Chondrocyte (in vitro differentiated cells): ENCODE measurements around the gene HYCC2. TPM values are rescaled to one million over a fixed set of nuclear protein-coding genes. Genes with fewer than 3 reads are reported as not detected.
"Not testable (repeated sequence)": the region's sequence is repeated elsewhere in the genome, so short reads cannot be mapped to it uniquely, and the experiment has no call there.

Source experiments
- DNase-seq: peaks from one replicate; pipeline ENCODE4 v3.0.0; 2021; ENCODE audit warnings: mixed read lengths, low spot score
- H3K27ac Mint-ChIP-seq: one replicate; pipeline ENCODE4 v1.8.0; 2021; ENCODE audit warnings: mild to moderate bottlenecking, moderate library complexity, mixed read lengths; ENCODE audit not compliant: unreplicated experiment
- H3K27me3 Mint-ChIP-seq: 2 replicates; pipeline ENCODE4 v1.8.0; 2021; ENCODE audit warnings: low read depth, mixed read lengths
- H3K36me3 Mint-ChIP-seq: 2 replicates; pipeline ENCODE4 v1.8.0; 2021; ENCODE audit warnings: low read depth, mixed read lengths
- H3K4me1 Mint-ChIP-seq: 2 replicates; pipeline ENCODE4 v1.8.0; 2021; ENCODE audit warnings: low read depth, mild to moderate bottlenecking, mixed read lengths
- H3K4me3 Mint-ChIP-seq: one replicate; pipeline ENCODE4 v1.8.0; 2021; ENCODE audit warnings: mild to moderate bottlenecking, moderate library complexity, mixed read lengths; ENCODE audit not compliant: unreplicated experiment
- H3K9me3 Mint-ChIP-seq: 2 replicates; pipeline ENCODE4 v1.8.0; 2021; ENCODE audit warnings: low read depth, mixed read lengths
- CTCF ChIP-seq: fragments of 200-600 bp; sonication (generic); IDR thresholded peaks from 2 replicates; pipeline ENCODE4 v1.5.0; 2021; ENCODE audit warnings: antibody characterized with exemption, mild to moderate bottlenecking, moderate library complexity
- total RNA-seq: library from RNA; stranded (reverse); gene quantifications from 3 replicates; pipeline ENCODE4 v1.2.1, GENCODE V29; 2021

HYCC2 gene
- total RNA-seq, 1 donor from 2014 or later, result 12.0 TPM

GRCh38 chr2:201072201-201072530 lies 695 bp upstream of the HYCC2 start:
- Mint-ChIP-seq H3K27me3 (no peaks in the 10 kb centered on the region), H3K36me3 (no peaks in the 10 kb centered on the region), H3K27ac (peak overlapping the region; percentile 97), H3K4me3 (peak overlapping the region; percentile 89), H3K9me3 (no peaks in the 10 kb centered on the region), H3K4me1 (peaks cover 50% of the 10 kb centered on the region)
- DNase-seq, result no peak
- TF ChIP-seq CTCF, result no peak

- peaks cover 50% of the 10 kb centered on the region for H3K4me1 Mint-ChIP-seq
- DNase-seq, result no peak
- H3K27ac Mint-ChIP-seq, result peak overlapping the region; percentile 97
- peak overlapping the region; percentile 89 for H3K4me3 Mint-ChIP-seq
- TF ChIP-seq CTCF, result no peak
- H3K27me3 Mint-ChIP-seq, result no peaks in the 10 kb centered on the region
- H3K36me3 Mint-ChIP-seq, result no peaks in the 10 kb centered on the region
- H3K9me3 Mint-ChIP-seq, result no peaks in the 10 kb centered on the region
Observed at GRCh38 chr2:201070948-201071478, 458 bp downstream of the HYCC2 start.

- DNase-seq, result no peak
- no peaks in the 10 kb centered on the region for H3K9me3 Mint-ChIP-seq
- H3K27ac Mint-ChIP-seq, result no peak overlapping the region
- H3K4me1 Mint-ChIP-seq, result peaks cover 31% of the 10 kb centered on the region
- TF ChIP-seq CTCF, result no peak
- H3K4me3 Mint-ChIP-seq, result no peak overlapping the region
- no peaks in the 10 kb centered on the region for H3K27me3 Mint-ChIP-seq
- H3K36me3 Mint-ChIP-seq, result no peaks in the 10 kb centered on the region
Observed at GRCh38 chr2:201064797-201065329, 6.6 kb downstream of the HYCC2 start.

- H3K4me1 Mint-ChIP-seq, result peaks cover 23% of the 10 kb centered on the region
- not testable (repeated sequence) for H3K36me3 Mint-ChIP-seq, H3K4me3 Mint-ChIP-seq, H3K27me3 Mint-ChIP-seq, H3K27ac Mint-ChIP-seq, DNase-seq, H3K9me3 Mint-ChIP-seq
Observed at GRCh38 chr2:201063516-201063915, 8.0 kb downstream of the HYCC2 start.

- H3K4me1 Mint-ChIP-seq, result peaks cover 21% of the 10 kb centered on the region
- H3K36me3 Mint-ChIP-seq, result no peaks in the 10 kb centered on the region
- H3K9me3 Mint-ChIP-seq, result no peaks in the 10 kb centered on the region
- no peak for DNase-seq
- no peak for TF ChIP-seq CTCF
- no peaks in the 10 kb centered on the region for H3K27me3 Mint-ChIP-seq
- H3K4me3 Mint-ChIP-seq, result no peak overlapping the region
- H3K27ac Mint-ChIP-seq, result no peak overlapping the region
Observed at GRCh38 chr2:201059961-201060755, 11.3 kb downstream of the HYCC2 start.
